ENCODE measurements around the gene ZBP1. TPM values are rescaled to one million over a fixed set of nuclear protein-coding genes. Genes with fewer than 3 reads are reported as not detected.

ZBP1 gene
- total RNA-seq, 1 donor from 2014 or later: not detected

GRCh38 chr20:57566803-57567459, 53.3 kb downstream of the ZBP1 start:
- no peak overlapping the region for H3K4me3 ChIP-seq (ENCODE audit: low read depth, low read length)
- TF ChIP-seq, protein P1, sequence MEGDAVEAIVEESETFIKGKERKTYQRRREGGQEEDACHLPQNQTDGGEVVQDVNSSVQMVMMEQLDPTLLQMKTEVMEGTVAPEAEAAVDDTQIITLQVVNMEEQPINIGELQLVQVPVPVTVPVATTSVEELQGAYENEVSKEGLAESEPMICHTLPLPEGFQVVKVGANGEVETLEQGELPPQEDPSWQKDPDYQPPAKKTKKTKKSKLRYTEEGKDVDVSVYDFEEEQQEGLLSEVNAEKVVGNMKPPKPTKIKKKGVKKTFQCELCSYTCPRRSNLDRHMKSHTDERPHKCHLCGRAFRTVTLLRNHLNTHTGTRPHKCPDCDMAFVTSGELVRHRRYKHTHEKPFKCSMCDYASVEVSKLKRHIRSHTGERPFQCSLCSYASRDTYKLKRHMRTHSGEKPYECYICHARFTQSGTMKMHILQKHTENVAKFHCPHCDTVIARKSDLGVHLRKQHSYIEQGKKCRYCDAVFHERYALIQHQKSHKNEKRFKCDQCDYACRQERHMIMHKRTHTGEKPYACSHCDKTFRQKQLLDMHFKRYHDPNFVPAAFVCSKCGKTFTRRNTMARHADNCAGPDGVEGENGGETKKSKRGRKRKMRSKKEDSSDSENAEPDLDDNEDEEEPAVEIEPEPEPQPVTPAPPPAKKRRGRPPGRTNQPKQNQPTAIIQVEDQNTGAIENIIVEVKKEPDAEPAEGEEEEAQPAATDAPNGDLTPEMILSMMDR (conservative IDR thresholded peaks at IDR 0.05; ENCODE audit: low read depth, low read length): no peak
- DNase-seq (ENCODE audit: low read depth): no peak

GRCh38 chr20:57566399-57566798, 53.8 kb downstream of the ZBP1 start:
- TF ChIP-seq, protein P1 (conservative IDR thresholded peaks at IDR 0.05; ENCODE audit: low read depth, low read length): no peak
- no peak overlapping the region for H3K4me3 ChIP-seq (ENCODE audit: low read depth, low read length)
- no peak for DNase-seq (ENCODE audit: low read depth)

DNA sequence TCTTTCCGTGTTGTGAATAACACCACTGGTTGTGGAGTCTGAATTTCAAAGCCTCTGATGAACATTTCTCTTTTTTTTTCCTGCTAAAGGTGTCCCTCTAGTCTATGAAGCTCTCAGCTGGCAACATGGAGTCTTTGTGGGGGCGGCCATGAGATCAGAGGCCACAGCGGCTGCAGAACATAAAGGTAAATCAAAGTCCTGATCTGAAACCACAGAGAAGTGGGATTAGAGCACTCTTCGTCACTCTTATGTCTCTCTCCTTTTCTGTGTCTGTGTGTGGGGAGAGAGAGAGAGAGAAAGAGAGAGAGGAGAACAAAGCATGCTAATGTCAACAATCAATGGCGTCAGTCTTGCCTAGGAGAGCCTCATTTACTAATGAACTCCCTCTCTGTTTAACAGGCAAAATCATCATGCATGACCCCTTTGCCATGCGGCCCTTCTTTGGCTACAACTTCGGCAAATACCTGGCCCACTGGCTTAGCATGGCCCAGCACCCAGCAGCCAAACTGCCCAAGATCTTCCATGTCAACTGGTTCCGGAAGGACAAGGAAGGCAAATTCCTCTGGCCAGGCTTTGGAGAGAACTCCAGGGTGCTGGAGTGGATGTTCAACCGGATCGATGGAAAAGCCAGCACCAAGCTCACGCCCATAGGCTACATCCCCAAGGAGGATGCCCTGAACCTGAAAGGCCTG, 55.1 kb downstream of the ZBP1 start:
- no peak overlapping the region for H3K4me3 ChIP-seq (ENCODE audit: low read depth, low read length)

DNA sequence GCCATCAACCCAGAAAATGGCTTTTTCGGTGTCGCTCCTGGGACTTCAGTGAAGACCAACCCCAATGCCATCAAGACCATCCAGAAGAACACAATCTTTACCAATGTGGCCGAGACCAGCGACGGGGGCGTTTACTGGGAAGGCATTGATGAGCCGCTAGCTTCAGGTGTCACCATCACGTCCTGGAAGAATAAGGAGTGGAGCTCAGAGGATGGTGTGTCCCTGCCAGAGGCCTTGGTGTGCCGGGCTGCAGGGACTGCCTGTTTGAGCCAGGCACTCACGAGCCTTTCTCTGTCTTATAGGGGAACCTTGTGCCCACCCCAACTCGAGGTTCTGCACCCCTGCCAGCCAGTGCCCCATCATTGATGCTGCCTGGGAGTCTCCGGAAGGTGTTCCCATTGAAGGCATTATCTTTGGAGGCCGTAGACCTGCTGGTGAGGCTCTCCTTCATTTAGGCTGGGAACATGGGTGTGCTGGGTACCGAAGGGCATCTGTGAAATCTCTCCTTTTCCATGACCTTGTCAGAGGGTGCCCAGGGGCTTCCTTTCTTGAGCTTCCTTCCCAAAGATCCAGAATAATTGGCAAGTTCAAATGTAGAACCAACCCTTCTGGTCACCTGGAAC, 55.9 kb downstream of the ZBP1 start:
- H3K4me3 ChIP-seq (ENCODE audit: low read depth, low read length): no peak overlapping the region
- TF ChIP-seq, protein P1 (conservative IDR thresholded peaks at IDR 0.05; ENCODE audit: low read depth, low read length): no peak
- DNase-seq (ENCODE audit: low read depth): no peak

More for the DNA sequence above, 55.1 kb downstream of the ZBP1 start:
- DNase-seq (ENCODE audit: low read depth): no peak
- TF ChIP-seq, protein P1 (conservative IDR thresholded peaks at IDR 0.05; ENCODE audit: low read depth, low read length): no peak

- no peak overlapping the region for H3K4me3 ChIP-seq (ENCODE audit: low read depth, low read length)
- TF ChIP-seq, protein P1 (conservative IDR thresholded peaks at IDR 0.05; ENCODE audit: low read depth, low read length): no peak
- no peak for DNase-seq (ENCODE audit: low read depth)
These were observed 56.7 kb downstream of the ZBP1 start for GRCh38 chr20:57563522-57563921.

DNA sequence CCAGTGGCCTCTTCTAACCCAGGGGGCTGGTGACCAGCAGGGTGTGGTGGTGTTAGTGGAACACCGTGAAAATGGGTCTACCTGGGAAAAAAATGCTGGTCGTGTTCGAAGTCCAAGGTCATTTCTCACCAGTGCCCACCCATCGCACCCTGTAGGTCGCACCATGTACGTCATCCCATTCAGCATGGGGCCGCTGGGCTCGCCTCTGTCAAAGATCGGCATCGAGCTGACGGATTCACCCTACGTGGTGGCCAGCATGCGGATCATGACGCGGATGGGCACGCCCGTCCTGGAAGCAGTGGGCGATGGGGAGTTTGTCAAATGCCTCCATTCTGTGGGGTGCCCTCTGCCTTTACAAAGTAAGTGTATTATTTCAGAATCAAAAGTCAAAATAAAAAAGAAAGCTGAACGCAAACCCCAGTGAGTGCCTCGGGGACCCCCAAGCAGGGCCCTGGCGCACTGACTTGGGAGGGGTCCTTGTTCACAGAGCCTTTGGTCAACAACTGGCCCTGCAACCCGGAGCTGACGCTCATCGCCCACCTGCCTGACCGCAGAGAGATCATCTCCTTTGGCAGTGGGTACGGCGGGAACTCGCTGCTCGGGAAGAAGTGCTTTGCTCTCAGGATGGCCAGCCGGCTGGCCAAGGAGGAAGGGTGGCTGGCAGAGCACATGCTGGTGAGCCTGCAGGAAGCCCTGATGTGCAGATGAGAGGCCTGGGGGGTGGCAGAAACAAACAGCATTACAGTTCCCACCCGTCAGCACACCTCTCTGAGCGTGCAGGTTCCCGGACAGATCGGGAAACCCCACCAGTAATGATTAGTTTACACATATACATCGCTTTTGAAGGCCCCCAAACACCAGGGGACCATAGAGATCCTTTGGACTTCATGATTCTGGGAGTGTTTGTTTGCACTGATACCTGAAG, 57.4 kb downstream of the ZBP1 start:
- DNase-seq (ENCODE audit: low read depth): no peak
- H3K4me3 ChIP-seq (ENCODE audit: low read depth, low read length): no peak overlapping the region
- TF ChIP-seq, protein P1 (conservative IDR thresholded peaks at IDR 0.05; ENCODE audit: low read depth, low read length): no peak

Measured in epithelial cell of proximal tubule (primary cell).